Thoracic aorta endothelial cell (primary cell): ENCODE data around the gene CA9. TPM values are rescaled to one million over a fixed set of nuclear protein-coding genes. Genes with fewer than 3 reads are reported as not detected.

Source experiments
- small RNA-seq: library from RNA; depleted of rRNA; stranded (forward); fragments of <200 nt; gene quantifications from one replicate; pipeline ENCODE3, GENCODE V24; 2012
- total RNA-seq: library from RNA; depleted of rRNA; stranded (reverse); fragments of >200 nt; gene quantifications from 2 replicates; pipeline ENCODE4 v1.2.3, GENCODE V29; 2012

Gene CA9
- 0.14 TPM in 1 of 2 replicates, not detected in the other for total RNA-seq

DNA sequence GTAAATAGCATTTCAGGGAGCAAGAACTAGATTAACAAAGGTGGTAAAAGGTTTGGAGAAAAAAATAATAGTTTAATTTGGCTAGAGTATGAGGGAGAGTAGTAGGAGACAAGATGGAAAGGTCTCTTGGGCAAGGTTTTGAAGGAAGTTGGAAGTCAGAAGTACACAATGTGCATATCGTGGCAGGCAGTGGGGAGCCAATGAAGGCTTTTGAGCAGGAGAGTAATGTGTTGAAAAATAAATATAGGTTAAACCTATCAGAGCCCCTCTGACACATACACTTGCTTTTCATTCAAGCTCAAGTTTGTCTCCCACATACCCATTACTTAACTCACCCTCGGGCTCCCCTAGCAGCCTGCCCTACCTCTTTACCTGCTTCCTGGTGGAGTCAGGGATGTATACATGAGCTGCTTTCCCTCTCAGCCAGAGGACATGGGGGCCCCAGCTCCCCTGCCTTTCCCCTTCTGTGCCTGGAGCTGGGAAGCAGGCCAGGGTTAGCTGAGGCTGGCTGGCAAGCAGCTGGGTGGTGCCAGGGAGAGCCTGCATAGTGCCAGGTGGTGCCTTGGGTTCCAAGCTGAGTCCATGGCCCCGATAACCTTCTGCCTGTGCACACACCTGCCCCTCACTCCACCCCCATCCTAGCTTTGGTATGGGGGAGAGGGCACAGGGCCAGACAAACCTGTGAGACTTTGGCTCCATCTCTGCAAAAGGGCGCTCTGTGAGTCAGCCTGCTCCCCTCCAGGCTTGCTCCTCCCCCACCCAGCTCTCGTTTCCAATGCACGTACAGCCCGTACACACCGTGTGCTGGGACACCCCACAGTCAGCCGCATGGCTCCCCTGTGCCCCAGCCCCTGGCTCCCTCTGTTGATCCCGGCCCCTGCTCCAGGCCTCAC, at the start of gene CA9:
Gene CA9, plus strand, starts transcription at position 797 of the 893 bp plus-strand sequence. Its CDS starts 32 bp downstream, at position 829.

DNA sequence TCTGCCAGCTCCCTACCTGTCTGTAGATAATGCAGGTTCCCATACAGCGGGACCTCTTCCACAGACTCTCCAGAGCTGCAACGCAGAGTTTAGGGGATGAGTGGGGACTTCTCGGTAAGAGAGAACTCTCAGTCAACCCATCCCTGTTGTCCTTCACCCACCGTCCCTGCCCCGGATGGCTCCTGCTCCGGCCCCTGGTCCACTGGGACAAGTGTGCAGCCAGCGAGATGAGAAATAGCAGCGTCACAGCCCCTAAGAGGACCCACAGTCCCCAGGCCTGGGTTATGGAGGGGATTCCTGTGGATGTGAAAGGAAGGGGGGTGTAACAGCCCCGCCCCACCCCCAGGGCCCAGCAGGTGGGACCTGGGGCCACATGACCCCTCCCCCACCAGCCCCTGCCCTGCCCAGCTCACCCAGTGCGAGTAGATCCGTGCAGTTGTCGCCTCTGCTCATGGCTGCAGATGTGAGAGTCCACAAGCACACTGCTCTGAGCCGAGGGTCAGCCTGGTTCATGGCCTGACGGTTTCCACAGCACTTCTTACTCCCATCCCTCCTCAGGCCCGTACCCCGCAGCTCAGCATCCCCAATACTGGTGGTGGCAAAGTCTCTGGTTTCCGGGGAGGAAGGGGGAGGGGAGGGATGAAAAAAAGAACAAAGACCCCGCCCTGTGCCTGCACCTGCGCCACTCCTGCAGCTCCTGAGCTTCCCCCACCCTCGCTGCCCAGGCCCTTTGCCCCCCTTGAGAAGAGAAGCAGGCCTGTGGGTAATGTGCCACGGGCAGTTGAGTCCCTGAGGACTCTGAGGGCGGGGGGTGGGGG, 23.2 kb upstream of the CA9 start, which contains the start of gene SIT1:
Gene SIT1, minus strand, starts transcription at position 591 of the 818 bp plus-strand sequence. Its CDS starts 78 bp downstream, at position 513.

DNA sequence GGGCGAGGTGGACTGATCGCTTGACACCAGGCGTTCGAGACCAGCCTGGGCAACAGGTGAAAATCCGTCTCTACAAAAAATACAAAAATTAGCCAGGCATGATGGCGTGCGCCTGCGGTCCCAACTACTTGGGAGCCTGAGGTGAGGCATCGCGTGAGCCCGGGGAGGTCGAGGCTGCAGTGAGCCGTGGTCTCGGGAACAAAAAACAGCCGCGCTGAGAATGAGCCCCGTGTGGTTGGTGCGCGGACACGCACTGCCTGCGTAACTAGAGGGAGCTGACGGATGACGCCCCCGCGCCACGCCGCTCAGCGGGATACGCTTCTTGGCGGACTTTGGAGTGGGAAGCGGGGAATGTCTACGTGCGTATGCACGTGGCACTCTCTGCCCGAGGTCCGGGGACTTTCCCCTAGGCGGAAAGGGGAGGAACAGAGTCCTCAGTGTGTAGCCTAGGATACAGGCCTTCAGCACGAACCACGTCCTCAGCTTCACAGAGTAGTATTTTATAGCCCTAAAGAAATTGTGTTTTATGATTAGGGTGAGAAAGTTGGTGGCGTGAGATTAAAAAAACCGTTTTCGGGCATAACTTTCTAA, 16.1 kb upstream of the CA9 start, which contains the start of gene RMRP:
Gene RMRP, minus strand, starts transcription at position 474 of the 591 bp plus-strand sequence.

DNA sequence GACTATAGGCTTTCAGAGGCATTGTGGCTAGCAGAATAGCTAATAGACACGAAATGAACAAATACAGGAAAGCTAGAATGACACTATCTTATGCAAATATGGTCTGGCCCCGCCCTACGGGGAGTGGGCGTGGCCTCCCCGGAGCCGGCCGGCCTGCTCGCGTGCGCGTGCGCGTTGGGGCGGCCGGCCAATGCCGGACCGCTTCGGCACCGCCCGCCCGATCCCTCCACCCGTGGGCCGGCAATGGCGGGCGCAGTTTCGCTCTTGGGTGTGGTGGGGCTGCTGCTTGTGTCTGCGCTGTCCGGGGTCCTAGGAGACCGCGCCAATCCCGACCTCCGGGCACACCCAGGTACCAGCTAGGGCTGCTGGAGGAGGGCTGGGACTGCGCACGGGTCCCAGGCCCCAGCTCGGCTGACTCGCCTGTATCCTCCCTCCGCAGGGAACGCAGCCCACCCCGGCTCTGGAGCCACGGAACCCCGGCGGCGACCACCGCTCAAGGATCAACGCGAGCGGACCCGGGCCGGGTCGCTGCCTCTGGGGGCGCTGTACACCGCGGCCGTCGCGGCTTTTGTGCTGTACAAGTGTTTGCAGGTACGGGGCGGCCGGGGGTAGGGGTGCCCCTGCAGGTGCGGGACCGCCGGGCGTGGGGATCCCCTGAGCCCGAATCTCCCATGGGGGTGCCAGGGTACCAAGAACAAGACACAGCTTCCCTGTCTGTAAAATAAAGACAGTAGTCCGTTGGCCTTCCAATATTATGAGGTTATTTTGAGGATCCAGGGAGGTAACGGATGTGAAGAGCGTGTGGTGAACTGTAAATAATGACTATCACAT, 15.4 kb upstream of the CA9 start, which contains the start of gene CCDC107:
Gene CCDC107, plus strand, starts transcription at position 156 of the 831 bp plus-strand sequence. Its CDS starts 88 bp downstream, at position 244.

DNA sequence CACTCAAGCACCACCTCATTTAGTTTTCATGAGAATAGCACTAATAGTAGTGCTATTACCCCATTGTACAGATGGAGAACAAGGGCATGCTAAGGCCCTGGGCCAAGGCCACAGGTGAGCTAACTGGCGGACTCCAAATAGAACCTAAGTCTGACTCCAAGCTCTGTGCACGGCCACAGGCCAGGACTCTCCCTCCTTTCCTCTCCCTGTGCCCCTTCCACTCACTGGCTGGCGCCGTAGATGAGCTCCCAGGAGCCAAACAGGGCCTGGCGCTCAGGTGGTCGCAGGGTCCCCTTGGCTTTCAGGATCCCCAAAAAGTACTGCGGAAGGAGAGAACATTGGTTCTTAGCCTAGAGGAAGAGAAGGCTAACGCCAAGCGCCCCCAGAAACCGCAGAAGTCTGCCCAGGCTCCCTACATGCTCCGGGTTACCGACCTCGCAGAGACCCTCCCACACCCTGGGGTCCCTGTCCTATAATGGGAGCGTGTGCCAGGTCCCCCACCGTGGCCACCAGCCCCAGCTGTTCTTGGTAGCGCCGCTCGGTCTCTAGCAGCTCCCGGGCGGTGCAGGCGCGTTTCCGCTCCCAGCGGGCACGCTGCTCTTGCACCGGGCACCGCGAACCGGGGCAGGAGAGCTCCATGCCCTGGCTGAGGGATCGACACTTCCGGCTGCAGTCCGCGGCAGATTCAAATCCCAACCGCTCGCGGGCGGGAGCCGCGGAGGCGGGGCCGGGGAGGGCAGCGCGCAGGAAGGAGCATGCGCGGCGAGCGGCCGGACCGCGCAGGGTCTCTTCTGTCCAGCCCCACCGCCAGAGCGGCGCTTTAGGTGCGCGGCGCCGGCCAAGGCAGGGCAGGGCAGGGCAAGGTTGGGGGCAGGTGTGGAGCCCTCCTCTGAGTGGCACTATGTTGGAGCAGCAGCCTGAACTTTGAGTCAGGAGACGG, 8.9 kb upstream of the CA9 start, which contains the start of gene ARHGEF39:
Gene ARHGEF39, minus strand, starts transcription at position 665 of the 940 bp plus-strand sequence. Its CDS starts 26 bp downstream, at position 639.

DNA sequence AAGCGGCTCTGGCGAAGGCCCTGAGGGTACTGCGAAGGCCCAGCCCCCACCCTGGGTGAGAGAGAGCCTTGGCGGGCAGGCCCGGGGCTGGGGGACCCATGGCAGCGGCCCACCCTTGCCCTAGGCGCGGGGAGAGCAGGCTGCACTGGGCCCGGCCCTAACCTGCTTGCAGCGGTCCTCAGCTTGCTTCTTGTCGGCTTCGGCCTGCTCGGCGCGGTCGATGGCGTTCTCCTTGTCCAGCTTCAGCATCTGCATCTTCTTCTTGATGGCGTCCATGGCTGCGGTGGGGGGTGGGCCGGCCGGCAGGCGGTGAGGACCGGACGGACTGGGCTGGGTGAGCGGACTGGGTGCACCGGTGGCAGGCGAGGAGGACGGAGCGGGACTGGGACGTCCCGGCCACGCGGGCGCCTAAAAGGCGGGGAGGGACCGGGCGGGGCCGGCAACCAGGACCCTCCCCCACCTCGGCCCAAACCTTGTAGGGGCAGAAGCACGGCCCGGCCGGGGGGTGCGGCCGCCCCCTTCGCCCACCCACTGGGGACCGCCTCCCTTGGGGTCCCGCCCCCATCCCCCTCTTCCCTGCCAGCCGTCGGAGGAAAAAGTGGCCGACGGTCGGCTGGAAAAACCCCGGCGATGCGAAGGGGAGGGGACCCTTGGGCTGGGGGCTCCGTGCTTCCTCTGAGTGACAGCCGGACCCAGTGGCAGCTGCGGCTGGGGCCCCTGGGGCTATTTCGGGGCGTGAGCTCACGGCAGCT, 16.0 kb downstream of the CA9 start, which contains the start of gene TPM2:
Gene TPM2, minus strand, starts transcription at position 384 of the 752 bp plus-strand sequence. Its CDS starts 108 bp downstream, at position 276.

Small RNAs within 50 kb of the gene (small RNA-seq; reads per million reads assigned to genes)
- gene RMRP (not detected), gene RN7SL22P (not detected)

Other genes with a start within 250 kb of the CA9 start
- 18.9 and 34.7 TPM in 2 replicates for gene RUSC2, start 183.8 kb upstream of the CA9 start, total RNA-seq
- gene TESK1, start 68.7 kb upstream of the CA9 start, total RNA-seq: 6.4 and 9.0 TPM in 2 replicates
- gene CD72, start 55.5 kb upstream of the CA9 start, total RNA-seq: not detected in 2 replicates
- not detected in 2 replicates for gene SIT1, start 23.0 kb upstream of the CA9 start, total RNA-seq
- gene RMRP, start 15.9 kb upstream of the CA9 start, total RNA-seq: 17,175 and 23,866 TPM in 2 replicates
- gene CCDC107, start 15.6 kb upstream of the CA9 start, total RNA-seq: 6.7 and 7.0 TPM in 2 replicates
- gene ARHGEF39, start 8.7 kb upstream of the CA9 start, total RNA-seq: 1.5 and 4.2 TPM in 2 replicates
- gene TPM2, start 16.0 kb downstream of the CA9 start, total RNA-seq: 122 and 178 TPM in 2 replicates
- gene TLN1, start 58.3 kb downstream of the CA9 start, total RNA-seq: 359 and 362 TPM in 2 replicates
- gene CREB3, start 58.7 kb downstream of the CA9 start, total RNA-seq: 40.8 and 60.0 TPM in 2 replicates
- 107 and 117 TPM in 2 replicates for gene GBA2, start 75.3 kb downstream of the CA9 start, total RNA-seq
- 14.2 and 18.5 TPM in 2 replicates for gene RGP1, start 75.4 kb downstream of the CA9 start, total RNA-seq
- gene MSMP, start 80.3 kb downstream of the CA9 start, total RNA-seq: 6.0 and 10.2 TPM in 2 replicates
- gene NPR2, start 117.7 kb downstream of the CA9 start, total RNA-seq: 13.7 and 17.1 TPM in 2 replicates
- 0.13 and 0.22 TPM in 2 replicates for gene SPAG8, start 138.3 kb downstream of the CA9 start, total RNA-seq
- gene HINT2, start 141.1 kb downstream of the CA9 start, total RNA-seq: 13.9 and 15.2 TPM in 2 replicates
- not detected in 2 replicates for gene FAM221B, start 154.8 kb downstream of the CA9 start, total RNA-seq
- gene TMEM8B, start 155.3 kb downstream of the CA9 start, total RNA-seq: 0.53 and 0.65 TPM in 2 replicates
- gene OR13J1, start 196.5 kb downstream of the CA9 start, total RNA-seq: not detected in 2 replicates
- gene HRCT1, start 232.3 kb downstream of the CA9 start, total RNA-seq: 2.0 and 2.7 TPM in 2 replicates
- gene SPAAR, start 235.6 kb downstream of the CA9 start, total RNA-seq: 10.6 and 17.7 TPM in 2 replicates